ENCODE results near the gene TEX28.
"Not testable (repeated sequence)": the region's sequence is repeated elsewhere in the genome, so short reads cannot be mapped to it uniquely, and the experiment has no call there.

- not testable (repeated sequence) for TF ChIP-seq CTCF, POLR2A, POLR2AphosphoS5 (IDR thresholded peaks at IDR 0.05)
Measured at GRCh38 chrX:154238939-154239559, 55.9 kb downstream of the TEX28 start.

Measured in upper lobe of left lung (tissue), 4 donors.